HG03025 (cell line): ENCODE data around the gene ZDHHC12.

ENCODE experiments used
- ATAC-seq: cut with Tn5 transposase; IDR thresholded peaks from one replicate; pipeline ENCODE4 v1.9.1; 2021; ENCODE audit warnings: mild to moderate bottlenecking, moderate library complexity; ENCODE audit not compliant: unreplicated experiment, low FRiP score

Gene ZDHHC12

DNA sequence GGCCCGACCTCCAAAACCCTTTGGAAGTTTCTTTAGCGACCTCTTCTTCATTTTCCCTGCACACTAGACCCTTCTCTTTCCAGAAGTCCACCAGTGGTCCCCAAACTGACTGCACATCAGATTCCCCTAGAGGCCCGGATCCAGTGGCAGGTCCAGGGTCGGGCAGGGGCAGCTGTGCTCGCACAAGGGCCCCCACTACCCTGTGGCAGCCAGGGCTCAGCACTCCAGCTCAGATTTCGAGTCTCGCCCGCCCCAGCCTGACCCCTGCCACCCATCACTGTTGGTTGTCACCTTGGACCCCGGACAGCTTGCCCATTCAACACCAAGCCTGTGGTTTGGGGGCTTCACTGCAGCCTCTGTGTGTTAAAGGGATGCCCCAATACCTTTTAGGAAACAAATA lies 7.8 kb upstream of the ZDHHC12 start:
- ATAC-seq: no peak

DNA sequence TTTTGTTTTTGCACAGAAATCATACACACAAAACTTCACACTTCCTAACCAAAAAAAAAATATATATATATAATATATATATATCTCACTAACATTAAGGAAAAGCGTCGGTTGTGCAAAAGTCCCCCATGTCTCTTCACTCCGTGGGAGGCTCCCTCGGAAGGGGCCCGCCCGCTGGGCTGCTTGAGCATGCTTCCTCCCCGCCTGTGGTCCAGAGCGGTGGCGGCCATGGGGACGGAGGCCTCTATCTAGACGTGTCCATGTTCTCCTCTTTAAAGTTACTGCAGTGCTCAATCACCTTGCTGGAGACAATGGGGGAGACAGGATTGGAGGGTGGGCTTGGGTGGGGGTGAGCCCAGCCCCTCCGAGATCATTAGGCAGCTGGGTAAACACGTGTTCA lies 7.2 kb upstream of the ZDHHC12 start:
- no peak for ATAC-seq

DNA sequence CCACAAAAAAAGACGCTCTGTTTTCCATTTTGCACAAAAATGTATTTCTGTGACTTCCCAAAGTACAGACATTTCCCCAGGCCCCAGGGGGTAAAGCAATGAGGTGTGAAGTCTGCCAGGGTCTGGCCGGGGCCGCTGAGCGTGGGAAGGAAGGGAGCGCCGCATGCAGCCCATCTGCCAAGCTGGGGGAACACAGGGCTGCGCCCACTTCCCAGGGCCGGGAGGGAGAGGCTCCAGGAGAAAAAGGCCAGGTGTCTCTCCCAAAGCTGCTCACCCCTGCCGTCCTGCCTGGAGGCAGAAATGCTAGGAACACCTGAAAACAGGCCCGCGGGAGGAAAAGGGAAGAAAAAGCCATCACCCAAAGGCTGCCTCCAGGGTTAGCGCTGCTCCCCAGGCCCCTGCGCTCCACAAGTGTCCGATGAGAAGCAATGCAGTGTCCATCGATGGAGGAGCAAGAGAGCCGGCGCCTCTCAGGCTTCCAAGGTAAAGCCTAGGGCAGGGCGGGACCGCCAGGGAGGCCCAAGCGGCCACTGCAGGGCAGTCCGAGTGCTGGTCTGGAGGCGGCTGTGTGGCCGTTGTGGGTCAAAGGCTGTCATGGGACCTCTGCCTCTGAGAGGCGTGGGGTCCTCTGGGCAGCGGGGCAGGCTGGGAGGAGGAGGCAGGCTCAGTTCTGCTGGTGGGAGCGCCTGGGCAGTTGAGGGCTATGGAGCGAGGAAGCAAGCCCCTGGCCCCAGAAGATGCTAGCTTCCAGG lies 6.0 kb upstream of the ZDHHC12 start:
- ATAC-seq: no peak

DNA sequence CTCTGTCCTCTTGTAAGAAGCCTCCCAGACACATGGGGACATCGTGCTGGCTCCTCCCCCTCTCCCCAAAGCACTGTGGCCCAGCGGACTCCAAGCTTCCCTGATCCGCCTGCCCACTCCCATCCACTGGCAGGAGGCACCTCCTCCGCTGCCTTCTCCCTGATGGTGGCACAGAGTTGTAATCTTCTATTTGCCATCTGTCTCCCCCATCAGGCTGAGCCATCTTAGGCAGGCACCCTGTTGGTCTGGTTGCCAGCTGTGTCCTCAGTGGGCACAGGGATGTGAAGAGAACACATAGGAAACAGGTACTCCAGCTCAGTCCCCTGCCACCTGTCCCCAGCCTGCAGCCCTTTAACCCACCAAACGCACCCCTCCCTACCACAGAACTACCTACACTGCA lies 5.4 kb upstream of the ZDHHC12 start:
- no peak for ATAC-seq

DNA sequence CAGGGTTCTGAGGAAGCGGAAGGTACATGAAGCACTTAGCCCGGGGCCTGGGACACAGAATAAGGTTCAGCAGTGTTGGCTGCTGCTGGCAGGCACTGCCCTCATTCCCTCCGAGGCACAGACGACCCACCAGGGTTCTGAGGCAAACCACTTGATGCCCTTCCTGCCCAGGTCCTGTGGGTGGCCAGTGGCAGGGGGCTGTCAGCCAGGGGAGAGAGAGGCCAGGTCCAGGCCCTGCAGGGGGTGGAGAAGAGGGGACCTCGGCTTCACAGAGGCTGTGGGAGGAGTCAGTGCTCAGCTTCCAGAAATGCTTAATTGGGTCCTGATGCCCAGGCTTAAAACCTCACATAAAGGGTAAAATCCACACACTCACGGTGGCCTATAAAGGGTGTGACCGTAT lies 4.4 kb upstream of the ZDHHC12 start:
- no peak for ATAC-seq

DNA sequence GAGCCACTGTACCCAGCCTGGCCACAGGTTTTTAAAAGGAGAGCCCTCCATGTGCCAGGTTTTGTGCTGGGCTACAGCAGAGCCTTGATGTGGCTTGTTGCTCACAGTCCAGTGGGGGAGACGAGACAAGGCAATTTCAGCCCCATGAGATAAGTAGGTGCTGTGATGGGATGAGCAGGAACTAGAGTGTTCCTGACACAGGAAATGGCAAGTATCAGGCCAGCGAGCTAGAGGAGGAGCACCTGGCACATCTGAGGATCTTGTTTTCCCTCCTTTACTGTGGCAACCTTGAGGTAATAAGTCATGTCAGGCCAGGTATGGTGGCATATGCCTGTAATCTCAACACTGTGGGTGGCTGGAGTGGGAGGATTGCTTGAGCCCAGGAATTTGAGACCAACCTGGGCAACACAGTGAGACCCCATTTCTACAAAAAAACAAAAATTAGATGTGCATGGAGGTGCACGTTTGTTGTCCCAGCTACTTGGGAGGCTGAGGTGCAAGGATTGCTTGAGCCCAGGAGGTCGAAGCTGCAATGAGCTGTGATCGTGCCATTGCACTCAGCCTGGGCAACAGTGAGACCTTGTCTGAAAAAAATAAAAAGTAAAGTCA lies 3.8 kb upstream of the ZDHHC12 start:
- ATAC-seq: no peak

DNA sequence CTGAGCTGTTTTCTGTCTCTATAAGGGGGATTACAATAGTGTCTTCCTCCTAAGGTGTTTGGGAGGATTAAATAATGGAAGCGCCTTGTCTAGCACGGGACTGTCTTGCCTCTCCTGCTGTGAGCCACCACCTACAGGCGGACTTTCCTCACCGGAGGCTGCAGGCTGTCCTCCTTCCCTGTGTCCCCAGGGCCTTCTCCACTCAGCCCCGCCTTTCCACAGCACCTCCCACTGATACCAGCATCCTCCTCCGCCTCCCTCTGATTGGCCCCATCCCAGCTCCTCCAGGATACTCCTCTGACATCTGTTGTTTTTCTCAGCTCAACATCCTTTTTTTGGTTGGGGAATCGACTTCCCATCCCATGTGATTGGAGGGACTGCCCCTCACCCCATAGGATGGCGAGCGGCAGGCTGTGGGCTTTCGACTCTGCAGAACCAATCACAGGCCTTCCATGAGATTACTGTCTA lies 851 bp upstream of the ZDHHC12 start:
- ATAC-seq: peak; percentile 3

DNA sequence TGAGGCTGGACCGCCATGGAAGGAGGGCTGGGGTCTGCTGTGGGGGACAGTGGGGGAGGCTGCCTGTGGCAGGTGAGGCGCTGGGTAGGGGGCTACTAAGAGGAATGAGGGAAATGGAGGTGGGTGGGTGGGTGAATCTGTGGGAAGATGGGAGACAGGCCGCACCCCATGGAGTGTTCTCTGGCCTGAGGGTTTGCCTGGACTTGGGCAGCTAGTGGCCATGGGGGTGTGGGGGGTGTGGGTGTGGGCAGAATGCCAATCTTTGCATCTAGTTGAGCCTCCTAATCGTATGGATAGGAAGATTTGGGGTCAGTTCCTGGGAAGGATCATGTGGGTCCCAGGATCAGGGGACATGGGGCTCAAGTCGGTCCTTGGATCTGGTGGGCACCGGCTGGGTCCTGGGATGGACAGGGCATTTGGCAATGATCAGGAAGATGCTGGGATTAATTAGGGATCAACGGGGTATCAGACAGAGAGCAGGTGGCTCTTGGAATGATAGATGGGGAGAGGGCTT lies 518 bp downstream of the ZDHHC12 start:
- ATAC-seq: no peak

DNA sequence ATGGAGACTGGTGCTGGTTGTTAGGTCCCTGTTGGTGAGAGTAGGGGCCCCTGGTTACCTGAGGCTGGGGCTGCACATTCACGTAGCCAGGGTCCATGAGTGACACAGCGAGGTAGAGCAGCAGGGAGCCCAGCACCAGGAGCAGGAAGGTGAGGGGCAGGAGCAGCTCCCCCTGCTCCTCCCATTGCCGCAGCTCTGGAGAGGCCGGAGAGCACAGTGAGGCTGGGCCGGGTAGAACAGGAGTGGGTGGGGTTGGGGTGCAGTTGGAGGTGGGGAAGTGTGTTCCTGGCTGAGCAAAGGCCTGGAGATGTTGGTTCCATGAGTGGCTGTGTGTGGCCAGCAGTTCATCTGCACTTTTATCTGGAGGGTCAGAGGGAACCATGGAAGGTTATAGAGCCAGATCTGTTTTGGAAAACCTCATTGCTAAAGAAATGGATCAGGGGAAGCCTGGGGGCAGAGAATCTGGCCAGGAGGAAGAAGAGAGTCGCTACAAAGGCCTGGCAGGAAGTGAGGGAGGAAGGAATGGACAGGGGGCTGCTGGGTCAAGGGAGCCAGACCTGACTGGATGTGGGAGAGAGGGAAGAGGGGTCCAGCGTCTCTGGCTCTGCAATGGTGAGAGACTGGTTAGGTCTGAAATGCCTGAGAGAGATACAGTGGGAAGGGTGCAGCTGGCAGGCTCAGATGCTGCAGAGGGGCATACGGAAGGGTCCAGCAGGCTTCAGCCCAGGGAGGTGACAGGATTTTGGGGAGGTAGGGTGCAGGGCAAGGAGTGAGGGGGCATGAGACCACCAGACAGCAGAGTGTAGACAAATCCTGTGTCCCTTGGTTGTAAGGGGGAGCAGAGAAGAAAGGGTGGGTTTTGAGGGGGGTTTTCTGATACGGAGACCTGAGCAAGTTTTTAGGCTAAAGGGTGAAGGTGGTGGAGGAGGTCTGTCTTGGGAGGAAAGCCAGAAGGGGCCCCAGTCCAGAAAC lies 1.3 kb downstream of the ZDHHC12 start:
- ATAC-seq: no peak

DNA sequence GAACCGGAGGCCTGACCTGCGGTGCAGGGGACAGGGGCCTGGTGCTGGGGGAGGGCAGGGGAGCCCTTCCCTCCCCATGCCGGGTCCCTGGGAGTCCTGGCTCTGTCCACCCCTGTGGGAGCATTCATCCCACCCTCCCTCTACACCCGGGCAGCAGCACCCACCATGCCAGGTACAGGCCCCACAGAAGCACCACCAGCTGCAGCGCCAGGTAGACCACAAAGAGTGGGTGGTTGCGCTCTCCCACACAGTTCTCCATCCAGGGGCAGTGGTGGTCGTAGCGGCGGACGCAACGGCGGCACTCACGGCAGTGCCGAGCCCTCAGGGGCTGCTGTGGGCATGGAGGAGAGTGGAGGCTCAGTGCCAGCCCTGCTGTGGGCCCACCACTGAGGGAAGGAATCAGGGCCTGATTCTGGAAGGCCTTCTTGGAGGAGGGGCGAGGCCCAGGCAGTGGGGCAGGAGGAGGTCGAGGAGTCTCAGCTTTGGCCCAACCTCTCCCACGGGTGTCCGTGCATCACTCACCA lies 2.4 kb downstream of the ZDHHC12 start:
- ATAC-seq: no peak

DNA sequence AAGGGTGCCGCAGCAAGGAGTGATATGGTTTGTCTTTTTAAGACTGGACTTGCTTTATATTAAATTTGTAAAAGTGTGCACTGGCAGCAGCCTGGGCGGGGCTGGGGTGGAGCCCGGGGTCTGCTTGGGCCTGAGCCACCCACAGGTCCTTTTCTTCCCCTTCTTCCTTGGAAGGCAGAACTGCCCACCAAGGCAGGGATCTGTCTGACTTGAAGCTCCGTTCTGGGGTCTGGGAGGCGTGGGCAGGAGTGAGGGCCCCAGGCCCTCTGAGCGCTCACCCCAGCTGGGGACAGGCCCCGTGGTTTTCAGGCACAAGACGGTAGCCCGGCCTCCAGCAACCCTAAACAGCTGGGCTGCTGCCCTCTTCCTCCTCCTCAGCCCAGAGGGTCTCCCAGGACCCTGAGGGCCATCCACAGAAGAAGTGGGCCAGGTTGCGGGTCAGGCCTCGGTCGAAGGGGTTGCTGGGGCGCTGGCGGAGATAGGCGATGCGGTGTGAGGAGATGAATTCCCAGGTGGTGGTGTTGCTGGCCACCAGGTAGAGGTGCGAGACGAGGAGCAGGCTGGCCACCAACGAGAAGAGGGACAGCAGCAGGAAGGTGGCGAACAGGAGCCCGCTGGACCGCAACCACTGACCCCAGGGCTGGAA lies 3.0 kb downstream of the ZDHHC12 start:
- no peak for ATAC-seq

DNA sequence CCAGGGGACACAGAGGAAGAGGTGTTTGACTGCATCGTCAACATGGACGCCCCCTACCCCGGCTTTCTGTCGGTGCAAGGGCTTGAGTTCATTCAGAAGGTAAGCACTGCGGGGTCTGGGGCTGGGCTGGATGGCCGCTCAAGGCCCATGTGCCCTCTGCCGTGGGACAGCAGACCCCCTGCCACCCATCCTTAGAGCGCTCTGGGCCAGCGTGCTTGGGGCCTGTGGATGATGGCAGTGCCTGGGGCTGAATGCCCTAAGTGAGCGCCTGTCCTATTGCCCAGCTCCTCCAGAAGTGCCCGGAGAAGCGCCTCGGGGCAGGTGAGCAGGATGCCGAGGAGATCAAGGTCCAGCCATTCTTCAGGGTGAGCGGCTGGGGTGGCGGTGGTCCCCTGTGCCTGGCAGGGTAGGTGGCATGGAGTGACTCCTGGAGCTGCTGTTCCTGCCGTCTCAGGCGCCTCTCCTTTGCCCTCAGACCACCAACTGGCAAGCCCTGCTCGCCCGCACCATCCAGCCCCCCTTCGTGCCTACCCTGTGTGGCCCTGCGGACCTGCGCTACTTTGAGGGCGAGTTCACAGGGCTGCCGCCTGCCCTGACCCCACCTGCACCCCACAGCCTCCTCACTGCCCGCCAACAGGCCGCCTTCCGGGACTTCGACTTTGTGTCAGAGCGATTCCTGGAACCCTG lies 3.9 kb downstream of the ZDHHC12 start:
- ATAC-seq: no peak

DNA sequence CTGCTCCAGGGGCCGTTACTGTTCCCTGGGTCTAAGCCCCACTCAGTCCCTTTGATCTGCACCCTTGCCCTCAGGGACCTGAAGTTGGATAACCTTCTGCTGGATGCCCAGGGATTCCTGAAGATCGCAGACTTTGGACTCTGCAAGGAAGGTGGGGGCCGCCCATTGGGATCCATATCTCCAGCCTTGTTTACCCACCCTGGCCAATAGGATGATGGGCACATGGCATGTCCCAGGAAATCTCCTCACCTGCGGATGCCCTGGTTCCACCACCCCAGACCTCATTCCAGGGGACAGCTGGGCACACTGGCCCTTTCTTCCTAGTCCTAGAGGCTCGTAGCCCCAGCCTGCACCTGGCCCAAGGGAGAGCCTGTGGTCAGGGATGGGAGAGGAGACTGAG lies 5.5 kb downstream of the ZDHHC12 start:
- ATAC-seq: no peak

DNA sequence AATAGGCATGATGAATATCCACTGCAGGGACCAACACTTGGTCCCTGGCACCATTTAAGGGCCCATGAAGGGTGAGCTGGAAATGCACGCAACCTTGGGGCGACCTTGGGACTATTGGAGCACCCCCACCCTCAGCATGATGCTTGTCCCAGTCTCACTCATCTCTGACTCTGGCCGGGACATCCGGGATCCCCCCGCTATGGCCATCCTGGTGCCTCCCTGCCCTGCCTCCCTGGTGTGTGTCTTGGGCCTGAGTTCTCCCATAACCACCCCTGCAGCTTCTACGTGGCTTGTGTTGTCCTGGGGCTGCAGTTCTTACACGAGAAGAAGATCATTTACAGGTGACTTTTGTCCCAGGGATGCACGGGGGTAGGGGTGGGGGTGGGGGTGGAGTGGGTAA lies 5.9 kb downstream of the ZDHHC12 start:
- ATAC-seq: no peak

DNA sequence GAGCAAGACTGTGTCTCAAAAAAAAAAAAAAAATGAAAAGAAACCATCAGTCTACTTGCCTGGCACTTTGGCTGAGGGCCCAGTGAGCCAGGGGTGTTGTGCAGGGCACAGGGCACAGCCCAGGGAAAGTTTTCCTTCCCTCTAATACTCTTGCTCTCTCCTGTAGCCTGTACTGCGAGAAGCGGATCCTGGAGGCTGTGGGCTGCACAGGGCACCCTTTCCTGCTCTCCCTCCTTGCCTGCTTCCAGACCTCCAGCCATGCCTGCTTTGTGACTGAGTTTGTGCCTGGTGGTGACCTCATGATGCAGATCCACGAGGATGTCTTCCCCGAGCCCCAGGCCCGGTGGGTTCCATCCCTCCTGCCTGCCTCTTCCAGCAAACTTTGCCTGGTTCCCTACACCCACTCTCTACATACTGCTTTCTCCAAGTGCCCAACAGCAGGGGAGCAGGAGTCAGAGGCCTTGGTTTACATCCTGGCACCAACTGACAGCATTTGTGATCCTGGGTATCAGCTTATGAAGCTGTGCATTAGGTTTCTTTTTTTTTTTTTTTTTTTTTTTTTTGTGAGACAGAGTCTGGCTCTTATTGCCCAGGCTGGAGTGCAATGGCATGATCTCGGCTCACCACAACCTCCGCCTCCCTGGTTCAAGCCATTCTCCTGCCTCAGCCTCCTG lies 7.2 kb downstream of the ZDHHC12 start:
- no peak for ATAC-seq

DNA sequence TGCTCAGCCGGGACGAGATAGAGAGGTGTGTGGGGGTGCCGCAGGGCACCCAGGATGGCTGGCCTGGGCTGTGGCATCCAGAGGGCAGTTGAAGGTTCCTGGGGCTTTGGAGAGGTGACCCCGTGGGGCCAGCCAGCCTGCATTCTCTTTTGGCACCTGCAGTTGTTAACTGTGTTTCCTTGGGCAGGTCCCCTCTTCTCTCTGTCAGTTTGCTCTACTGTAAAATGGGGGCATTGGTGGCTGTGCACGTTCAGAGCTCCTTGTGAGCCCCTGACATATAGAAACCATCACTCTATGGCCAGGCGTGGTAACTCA lies 8.5 kb downstream of the ZDHHC12 start:
- no peak for ATAC-seq

DNA sequence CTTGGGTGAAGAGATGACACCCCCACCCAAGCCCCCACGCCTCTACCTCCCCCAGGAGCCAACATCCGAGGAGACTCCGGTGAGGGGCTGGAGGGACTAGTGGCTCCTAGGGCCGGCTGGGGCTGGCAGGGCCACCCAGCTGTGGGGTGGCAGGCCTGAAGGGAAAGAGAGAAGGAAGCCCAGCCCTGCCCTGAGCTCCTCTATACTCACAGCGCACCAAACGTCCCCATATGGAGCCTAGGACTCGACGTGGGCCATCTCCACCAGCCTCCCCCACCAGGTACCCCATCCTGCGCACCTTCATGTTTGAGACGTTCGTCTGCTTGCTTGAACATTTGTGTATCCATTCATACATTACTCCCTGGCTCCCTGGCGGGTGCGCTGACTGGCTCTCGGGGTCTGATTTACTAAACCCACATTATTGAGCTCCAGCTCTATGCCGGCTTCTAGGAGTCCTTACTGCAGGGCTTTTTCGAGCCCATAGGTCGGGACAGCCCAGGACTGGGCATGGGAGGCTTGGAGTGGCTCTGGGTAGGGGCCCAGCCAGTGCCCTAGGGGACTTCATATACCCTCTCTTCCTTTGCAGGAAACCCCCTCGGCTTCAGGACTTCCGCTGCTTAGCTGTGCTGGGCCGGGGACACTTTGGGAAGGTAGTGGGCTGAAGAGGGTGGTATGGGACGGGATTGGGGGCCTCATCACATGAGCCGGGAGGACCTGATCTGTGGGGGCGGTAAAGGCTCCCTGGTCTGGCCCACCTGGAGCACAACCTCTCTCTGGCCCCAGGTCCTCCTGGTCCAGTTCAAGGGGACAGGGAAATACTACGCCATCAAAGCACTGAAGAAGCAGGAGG lies 9.1 kb downstream of the ZDHHC12 start:
- no peak for ATAC-seq

DNA sequence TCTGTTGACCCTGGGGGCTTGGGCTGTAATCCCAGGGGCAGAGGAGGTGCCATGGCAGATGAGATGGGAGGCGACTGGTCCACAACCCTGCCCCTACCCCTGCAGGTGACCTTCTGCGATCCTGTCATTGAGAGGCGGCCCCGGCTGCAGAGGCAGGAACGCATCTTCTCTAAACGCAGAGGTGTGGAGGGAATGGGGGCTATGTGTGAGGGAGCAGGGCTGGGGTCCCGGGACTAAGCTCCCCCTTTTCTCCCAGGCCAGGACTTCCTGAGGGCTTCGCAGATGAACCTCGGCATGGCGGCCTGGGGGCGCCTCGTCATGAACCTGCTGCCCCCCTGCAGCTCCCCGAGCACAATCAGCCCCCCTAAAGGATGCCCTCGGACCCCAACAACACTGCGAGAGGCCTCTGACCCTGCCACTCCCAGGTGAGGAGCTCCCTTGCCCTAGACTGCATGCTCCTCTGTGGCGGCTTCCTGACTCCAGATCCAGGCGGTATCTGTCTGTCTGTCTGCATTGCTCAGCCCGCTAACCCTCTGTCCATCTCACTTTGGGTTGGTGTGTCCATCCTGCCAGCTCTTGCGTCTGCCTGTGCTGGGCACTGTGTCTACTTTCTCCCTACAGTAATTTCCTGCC lies 9.9 kb downstream of the ZDHHC12 start:
- no peak for ATAC-seq
